GM12874 (cell line): Measurements from ENCODE around the gene ATAD2B.

Source experiments
- TF ChIP-seq, protein P1 (sequence below): IDR thresholded peaks from 2 replicates; pipeline ENCODE4 v1.5.1; 2011; ENCODE audit warnings: low read depth, mild to moderate bottlenecking, control low read depth, low read length, moderate library complexity; ENCODE audit not compliant: insufficient read depth

The ATAD2B gene

GRCh38 chr2:23924589-23925359 lies 2.1 kb downstream of the ATAD2B start:
- TF ChIP-seq, protein P1, sequence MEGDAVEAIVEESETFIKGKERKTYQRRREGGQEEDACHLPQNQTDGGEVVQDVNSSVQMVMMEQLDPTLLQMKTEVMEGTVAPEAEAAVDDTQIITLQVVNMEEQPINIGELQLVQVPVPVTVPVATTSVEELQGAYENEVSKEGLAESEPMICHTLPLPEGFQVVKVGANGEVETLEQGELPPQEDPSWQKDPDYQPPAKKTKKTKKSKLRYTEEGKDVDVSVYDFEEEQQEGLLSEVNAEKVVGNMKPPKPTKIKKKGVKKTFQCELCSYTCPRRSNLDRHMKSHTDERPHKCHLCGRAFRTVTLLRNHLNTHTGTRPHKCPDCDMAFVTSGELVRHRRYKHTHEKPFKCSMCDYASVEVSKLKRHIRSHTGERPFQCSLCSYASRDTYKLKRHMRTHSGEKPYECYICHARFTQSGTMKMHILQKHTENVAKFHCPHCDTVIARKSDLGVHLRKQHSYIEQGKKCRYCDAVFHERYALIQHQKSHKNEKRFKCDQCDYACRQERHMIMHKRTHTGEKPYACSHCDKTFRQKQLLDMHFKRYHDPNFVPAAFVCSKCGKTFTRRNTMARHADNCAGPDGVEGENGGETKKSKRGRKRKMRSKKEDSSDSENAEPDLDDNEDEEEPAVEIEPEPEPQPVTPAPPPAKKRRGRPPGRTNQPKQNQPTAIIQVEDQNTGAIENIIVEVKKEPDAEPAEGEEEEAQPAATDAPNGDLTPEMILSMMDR = no peak

DNA sequence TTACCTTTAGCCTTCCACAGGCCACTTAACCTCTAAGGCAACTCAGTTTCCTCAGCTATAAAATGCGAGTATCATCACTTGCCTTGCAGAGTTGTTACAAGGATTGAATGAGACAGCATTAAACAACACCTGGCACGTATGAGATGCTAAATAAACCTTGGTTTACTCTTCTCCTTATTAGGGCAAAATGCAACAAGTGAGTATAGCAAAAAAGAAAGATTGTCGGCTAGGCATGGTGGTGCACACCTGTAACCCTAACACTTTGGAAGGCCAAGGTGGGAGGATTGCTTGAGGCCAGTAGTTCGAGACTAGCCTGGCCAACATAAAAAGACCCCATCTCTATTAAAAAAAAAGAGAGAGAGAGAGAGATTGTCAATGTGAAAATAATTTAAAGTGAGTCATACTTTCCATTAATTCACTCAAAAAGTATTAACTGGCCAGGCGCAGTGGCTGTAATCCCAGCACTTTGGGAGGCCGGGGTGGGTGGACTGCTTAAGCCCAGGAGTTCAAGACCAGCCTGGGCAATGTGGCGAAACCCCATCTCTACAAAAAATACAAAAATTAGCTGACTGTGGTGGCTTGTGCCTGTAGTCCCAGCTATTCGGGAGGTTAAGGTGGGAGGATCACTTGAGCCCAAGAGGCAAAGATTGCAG lies 8.0 kb downstream of the ATAD2B start:
- TF ChIP-seq, protein P1 = no peak

GRCh38 chr2:23916727-23917405 lies 10.1 kb downstream of the ATAD2B start:
- TF ChIP-seq, protein P1 = no peak

- TF ChIP-seq, protein P1 = no peak
Measured at GRCh38 chr2:23915327-23915726, 11.6 kb downstream of the ATAD2B start.

DNA sequence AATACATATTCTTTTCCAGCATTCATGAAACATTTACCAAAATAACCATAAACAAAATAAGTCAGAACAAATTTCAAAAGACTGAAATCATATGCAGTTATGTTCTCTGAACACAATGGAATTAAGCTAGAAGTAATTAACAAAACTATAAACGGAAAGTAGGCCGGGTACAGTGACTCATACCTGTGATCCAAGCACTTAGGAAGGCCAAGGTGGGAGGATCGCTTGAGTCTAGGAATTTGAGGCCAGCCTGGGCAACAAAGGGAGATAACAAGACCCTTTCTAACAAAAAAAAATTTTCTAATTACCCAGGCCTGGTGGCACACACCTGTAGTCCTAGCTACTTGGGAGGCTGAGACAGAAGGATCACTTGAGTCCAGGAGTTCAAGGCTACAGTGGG lies 14.9 kb downstream of the ATAD2B start:
- TF ChIP-seq, protein P1 = no peak

GRCh38 chr2:23905155-23905554 lies 21.8 kb downstream of the ATAD2B start:
- TF ChIP-seq, protein P1 = no peak

GRCh38 chr2:23904692-23905091 lies 22.2 kb downstream of the ATAD2B start:
- TF ChIP-seq, protein P1 = no peak
